Transverse colon (tissue), 4 donors: ENCODE data around the gene GALNT17.

Experiments used
- CTCF ChIP-seq, 5 experiments: fragments of 200-600 bp in 3 of 5; fragments of 450-650 bp in 2 of 5; sonication (generic) in 3 of 5; IDR thresholded peaks; 1 replicate in 2 of 5; 2 replicates in 3 of 5; pipeline ENCODE4 v1.5.1; 2016 to 2017; ENCODE audit warnings: antibody characterized with exemption in 5 of 5, inconsistent platforms in 3 of 5, mild to moderate bottlenecking in 2 of 5, moderate library complexity in 1 of 5
- EP300 ChIP-seq: sonication (generic); formaldehyde crosslinking; IDR thresholded peaks from one replicate; pipeline ENCODE4 v1.6.1; 2017; ENCODE audit warnings: antibody characterized with exemption, low read depth
- POLR2A ChIP-seq: fragments of 450-650 bp; IDR thresholded peaks from one replicate; pipeline ENCODE4 v1.6.1; 2016; ENCODE audit warnings: antibody characterized with exemption, mild to moderate bottlenecking, moderate library complexity
- POLR2AphosphoS5 ChIP-seq, 3 donors: sonication (generic); formaldehyde crosslinking; IDR thresholded peaks; one replicate each; pipeline ENCODE4 v1.6.1; 2016; ENCODE audit warnings: antibody characterized with exemption in 3 of 3

- TF ChIP-seq EP300 (no peak), CTCF (IDR thresholded peaks at IDR 0.05) (no peak), POLR2AphosphoS5 (IDR thresholded peaks at IDR 0.05) (no peak), POLR2A (no peak)
Observed at GRCh38 chr7:71385330-71385729, 253.4 kb downstream of the GALNT17 start.
